ENCODE data around the gene HS3ST4. TPM values are rescaled to one million over a fixed set of nuclear protein-coding genes. Genes with fewer than 3 reads are reported as not detected.

The HS3ST4 gene
- total and polyA plus RNA-seq, 2 of the 4 experiments (the other 2 are of a cell fraction): not detected

- H3K4me2 ChIP-seq (ENCODE audit: low read depth, low read length): no peak overlapping the region
- BruUV-seq (replicated peaks): no TSS peak
- dilution Hi-C loops (cut with HindIII; ENCODE audit: low sequenced_read_pairs, unreplicated experiment): no loop called here
- H3K9me1 ChIP-seq (ENCODE audit: insufficient read depth, low read length): no peaks in the 10 kb centered on the region
- H4K5ac ChIP-seq (ENCODE audit: low read depth, low read length): no peak overlapping the region
- no peak overlapping the region for H2BK5ac ChIP-seq (ENCODE audit: low read depth, low read length, poor library complexity, severe bottlenecking)
- no peak overlapping the region for H3K14ac ChIP-seq (replicated peaks; ENCODE audit: low read depth, low read length)
- no peak overlapping the region for H3K4me3 ChIP-seq (ENCODE audit: insufficient read depth, low read depth, low read length)
- no CpG with 5 or more reads among the region's 6 CpGs for WGBS, 2 experiments (ENCODE audit: extremely low coverage in 2 of 2, insufficient read length in 1 of 2)
- H3K4me1 ChIP-seq (ENCODE audit: control insufficient read depth, insufficient read depth, low read length): no peaks in the 10 kb centered on the region
- H2BK120ac ChIP-seq (ENCODE audit: low read depth, low read length): no peak overlapping the region
- H3K27me3 ChIP-seq (ENCODE audit: control insufficient read depth, insufficient read depth, low read length): no peaks in the 10 kb centered on the region
- H2BK15ac ChIP-seq (ENCODE audit: low read depth, low read length): no peak overlapping the region
- no peaks in the 10 kb centered on the region for H3K79me1 ChIP-seq (ENCODE audit: low read depth in 1 of 2, low read length in 2 of 2)
- H2AK5ac ChIP-seq (ENCODE audit: low read depth, low read length): no peak overlapping the region
- ATAC-seq (ENCODE audit: low read depth) (no peak), DNase-seq (no peak)
- H3K9me3 ChIP-seq (ENCODE audit: control insufficient read depth, insufficient read depth, low read length): no peaks in the 10 kb centered on the region
- no peaks in the 10 kb centered on the region for H4K20me1 ChIP-seq (ENCODE audit: insufficient read depth, low read length)
- no peak overlapping the region for H2AK9ac ChIP-seq (replicated peaks; ENCODE audit: low read depth, low read length, poor library complexity)
- H2BK20ac ChIP-seq (ENCODE audit: low read depth, low read length): no peak overlapping the region
- no peak for TF ChIP-seq BHLHE40 (IDR thresholded peaks at IDR 0.05; ENCODE audit: low read depth, low read length)
- no peak for TF ChIP-seq CEBPB (IDR thresholded peaks at IDR 0.05; ENCODE audit: low read depth, low read length)
- TF ChIP-seq SMC3 (IDR thresholded peaks at IDR 0.05; ENCODE audit: low read depth, low read length): no peak
- TF ChIP-seq RAD21 (IDR thresholded peaks at IDR 0.05; ENCODE audit: low read length): no peak
- no peak overlapping the region for H3K56ac ChIP-seq (ENCODE audit: extremely low read depth, insufficient read depth, low read length)
- no peak overlapping the region for H2AFZ ChIP-seq (replicated peaks; ENCODE audit: low read length, poor library complexity)
- intact Hi-C loops (cut with micrococcal nuclease): no loop called here
- CTCF ChIA-PET: interaction anchor here (0.6 kb wide), 1 partner anchor 44 kb away, joined by 4 read pairs; no protein-coding TSS in a partner anchor
- no peak overlapping the region for H3K9ac ChIP-seq (ENCODE audit: low read depth, low read length)
- H3K27ac ChIP-seq (ENCODE audit: insufficient read depth, low read length): no peak overlapping the region
- H4K91ac ChIP-seq (ENCODE audit: insufficient read depth, low read depth, low read length): no peak overlapping the region
- POLR2A ChIA-PET (ENCODE audit: unreplicated experiment): no interaction called here
- H3K23ac ChIP-seq (ENCODE audit: low read depth, low read length): no peak overlapping the region
- H3K36me3 ChIP-seq (ENCODE audit: control insufficient read depth, insufficient read depth, low read length): no peaks in the 10 kb centered on the region
- no peak overlapping the region for H3K4ac ChIP-seq (ENCODE audit: low read depth, low read length)
- in situ Hi-C loops (cut with MboI; ENCODE audit: low sequenced_read_pairs): no loop called here
- no peak overlapping the region for H3K18ac ChIP-seq (ENCODE audit: low read depth, low read length)
- H4K8ac ChIP-seq (ENCODE audit: low read depth in 2 of 2, low read length in 2 of 2): no peak overlapping the region
Observed at GRCh38 chr16:25854141-25854540, 162.4 kb downstream of the HS3ST4 start.

All from IMR-90 (cell line).